Neuronal stem cell (in vitro differentiated cells): ENCODE data around the gene CCNQ.

Experiments used
- DNase-seq: peaks from one replicate; pipeline ENCODE4 v3.0.0-alpha.2; 2013; ENCODE audit warnings: low spot score
- H2AFZ ChIP-seq: one replicate; pipeline ENCODE4 v1.6.1; 2013; ENCODE audit warnings: mild to moderate bottlenecking, low read length, inconsistent platforms
- H2AK5ac ChIP-seq: 2 replicates; pipeline ENCODE4 v1.6.1; 2013; ENCODE audit warnings: low read depth, mild to moderate bottlenecking, inconsistent platforms, low read length, moderate library complexity, mixed read lengths
- H2BK120ac ChIP-seq: 2 replicates; pipeline ENCODE4 v1.6.1; 2013; ENCODE audit warnings: low read depth, mild to moderate bottlenecking, inconsistent platforms, low read length, moderate library complexity, mixed read lengths
- H2BK12ac ChIP-seq: one replicate; pipeline ENCODE4 v1.6.1; 2013; ENCODE audit warnings: low read length, inconsistent platforms
- H2BK15ac ChIP-seq: 2 replicates; pipeline ENCODE4 v1.6.1; 2013; ENCODE audit warnings: mild to moderate bottlenecking, low read length, inconsistent platforms, mixed read lengths
- H2BK5ac ChIP-seq: one replicate; pipeline ENCODE4 v1.6.1; 2013; ENCODE audit warnings: inconsistent platforms, mild to moderate bottlenecking, low read length, moderate library complexity
- H3K14ac ChIP-seq: one replicate; pipeline ENCODE4 v1.6.1; 2013; ENCODE audit warnings: low read length, inconsistent platforms
- H3K18ac ChIP-seq: 2 replicates; pipeline ENCODE4 v1.6.1; 2013; ENCODE audit warnings: low read length, inconsistent platforms
- H3K23ac ChIP-seq: 2 replicates; pipeline ENCODE4 v1.6.1; 2013; ENCODE audit warnings: low read depth, mild to moderate bottlenecking, mixed read lengths, low read length, inconsistent platforms; ENCODE audit not compliant: poor library complexity
- H3K27ac ChIP-seq: replicated peaks from 3 replicates; pipeline ENCODE4 v1.5.1; 2013; ENCODE audit warnings: low read length, inconsistent platforms
- H3K27me3 ChIP-seq, 3 experiments: 2 replicates each; pipeline ENCODE4 v1.6.1; 2013; ENCODE audit warnings: low read length in 3 of 3, mild to moderate bottlenecking in 2 of 3, inconsistent platforms in 1 of 3, low read depth in 1 of 3, mixed read lengths in 1 of 3, moderate library complexity in 1 of 3; ENCODE audit not compliant: control insufficient read depth in 3 of 3, insufficient read depth in 3 of 3
- H3K36me3 ChIP-seq, 2 donors: replicated peaks in 1 of 2; 2 replicates each; pipeline ENCODE4 v1.6.1; 2013; ENCODE audit warnings: low read length in 2 of 2; ENCODE audit not compliant: control insufficient read depth in 2 of 2, insufficient read depth in 2 of 2
- H3K4ac ChIP-seq: 2 replicates; pipeline ENCODE4 v1.6.1; 2013; ENCODE audit warnings: inconsistent platforms, mild to moderate bottlenecking, low read length, moderate library complexity
- H3K4me1 ChIP-seq, 2 donors: 1 replicate in 1 of 2; 2 replicates in 1 of 2; pipeline ENCODE4 v1.6.1; 2013; ENCODE audit warnings: low read length in 2 of 2, low read depth in 1 of 2; ENCODE audit not compliant: control insufficient read depth in 2 of 2, insufficient read depth in 1 of 2
- H3K4me2 ChIP-seq: one replicate; pipeline ENCODE4 v1.6.1; 2013; ENCODE audit warnings: mild to moderate bottlenecking, low read length, inconsistent platforms; ENCODE audit not compliant: insufficient read depth, poor library complexity, severe bottlenecking
- H3K4me3 ChIP-seq, 2 donors: 2 replicates each; pipeline ENCODE4 v1.5.1; 2013; ENCODE audit warnings: low read length in 2 of 2, mild to moderate bottlenecking in 2 of 2, inconsistent platforms in 1 of 2, moderate library complexity in 1 of 2
- H3K79me1 ChIP-seq: one replicate; pipeline ENCODE4 v1.6.1; 2013; ENCODE audit warnings: low read depth, mild to moderate bottlenecking, inconsistent platforms, low read length, moderate library complexity
- H3K9ac ChIP-seq: one replicate; pipeline ENCODE4 v1.6.1; 2013; ENCODE audit warnings: mild to moderate bottlenecking, low read depth, low read length, inconsistent platforms; ENCODE audit not compliant: poor library complexity
- H3K9me3 ChIP-seq, 2 donors: replicated peaks in 1 of 2; 2 replicates each; pipeline versions ENCODE3 to v1.6.1; 2013; ENCODE audit warnings: low read length in 2 of 2, mild to moderate bottlenecking in 2 of 2, inconsistent platforms in 1 of 2, low read depth in 1 of 2, mixed read lengths in 1 of 2, moderate library complexity in 1 of 2; ENCODE audit not compliant: control insufficient read depth in 2 of 2, insufficient read depth in 1 of 2
- H4K8ac ChIP-seq: one replicate; pipeline ENCODE4 v1.6.1; 2013; ENCODE audit warnings: low read depth, mild to moderate bottlenecking, inconsistent platforms, low read length, moderate library complexity
- H4K91ac ChIP-seq: one replicate; pipeline ENCODE4 v1.6.1; 2013; ENCODE audit warnings: low read length, low read depth, mild to moderate bottlenecking, inconsistent platforms; ENCODE audit not compliant: poor library complexity
- whole genome bisulfite sequencing, 2 donors: extraction: QIAGEN DNeasy Blood & Tissue Kit; methylation state at CpG; one replicate each; pipeline ENCODE4 v1.1.7; 2013; ENCODE audit warnings: missing lambda C conversion rate in 2 of 2, mixed read lengths in 1 of 2; ENCODE audit not compliant: insufficient read length in 2 of 2, insufficient replicate concordance in 1 of 2; ENCODE audit errors: extremely low coverage in 2 of 2; 5-methylcytosine and 5-hydroxymethylcytosine counted together

The CCNQ gene

DNA sequence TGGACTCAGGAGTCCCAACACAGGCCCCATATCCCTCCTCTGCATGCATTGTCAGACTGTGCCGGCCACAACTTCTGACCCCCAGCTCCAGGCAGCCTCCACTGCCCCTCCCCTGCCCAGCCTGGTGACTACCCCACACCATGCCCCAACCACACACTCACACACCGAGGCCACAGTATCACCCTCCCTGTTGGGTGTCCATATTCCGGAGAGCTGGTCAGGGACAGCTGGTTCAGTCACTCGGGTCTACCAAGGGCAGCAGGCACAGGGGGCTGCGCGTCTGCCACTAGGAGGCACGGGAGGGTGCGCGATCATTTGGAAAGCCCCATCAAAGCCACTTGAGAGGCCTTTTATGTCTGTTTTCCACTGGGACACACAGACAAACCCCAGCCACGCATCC lies 26.3 kb downstream of the CCNQ start:
- H3K79me1 ChIP-seq = no peaks in the 10 kb centered on the region
- no peaks in the 10 kb centered on the region for H3K36me3 ChIP-seq
- H2AK5ac ChIP-seq = no peak overlapping the region
- no peak for DNase-seq
- H4K8ac ChIP-seq = no peak overlapping the region
- H3K4me1 ChIP-seq = no peaks in the 10 kb centered on the region
- H3K18ac ChIP-seq = no peak overlapping the region
- no peak overlapping the region for H3K14ac ChIP-seq
- no peak overlapping the region for H3K23ac ChIP-seq
- no peak overlapping the region for H2BK5ac ChIP-seq
- no peak overlapping the region for H3K4me3 ChIP-seq
- no peak overlapping the region for H3K4me2 ChIP-seq
- no peak overlapping the region for H3K27ac ChIP-seq
- WGBS, 2 donors = no CpG with 5 or more reads among the region's 10 CpGs
- no peak overlapping the region for H4K91ac ChIP-seq
- no peak overlapping the region for H3K9ac ChIP-seq
- no peaks in the 10 kb centered on the region for H3K9me3 ChIP-seq
- H3K27me3 ChIP-seq = peaks cover 0 to 65% (median 0%) of the 10 kb centered on the region in 3 experiments
- H2BK12ac ChIP-seq = no peak overlapping the region
- no peak overlapping the region for H2BK15ac ChIP-seq
- no peak overlapping the region for H2BK120ac ChIP-seq
- no peak overlapping the region for H3K4ac ChIP-seq
- no peak overlapping the region for H2AFZ ChIP-seq

DNA sequence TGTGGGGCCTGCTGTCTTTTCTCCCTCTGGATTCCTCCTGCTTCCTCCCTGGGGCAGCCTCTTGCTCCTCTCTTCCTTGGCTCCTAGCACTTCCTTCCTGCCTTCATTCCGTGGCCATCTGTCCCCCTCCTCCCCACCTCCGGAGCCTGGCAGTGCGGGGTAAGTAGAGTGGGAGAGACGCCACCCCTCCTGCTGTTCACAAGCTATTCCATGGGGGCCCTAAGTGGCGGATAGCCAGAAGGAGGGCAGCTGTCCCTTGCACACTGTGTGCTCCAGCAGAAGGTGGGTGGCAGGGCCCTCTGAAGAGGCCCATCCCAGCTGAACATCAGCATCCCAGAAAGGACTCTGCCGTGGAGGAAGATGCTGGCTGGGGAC lies 27.4 kb downstream of the CCNQ start:
- Histone ChIP-seq H2BK12ac (no peak overlapping the region), H3K4ac (no peak overlapping the region), H4K91ac (no peak overlapping the region), H3K36me3 (no peaks in the 10 kb centered on the region), H3K4me1 (no peaks in the 10 kb centered on the region), H3K79me1 (no peaks in the 10 kb centered on the region), H2BK120ac (no peak overlapping the region), H3K4me3 (no peak overlapping the region), H3K27me3 (peaks cover 0 to 65% (median 0%) of the 10 kb centered on the region in 3 experiments), H2BK15ac (no peak overlapping the region), H3K23ac (no peak overlapping the region), H3K14ac (no peak overlapping the region), H3K9ac (no peak overlapping the region), H3K18ac (no peak overlapping the region), H3K27ac (no peak overlapping the region), H2AFZ (no peak overlapping the region), H4K8ac (no peak overlapping the region), H3K9me3 (no peaks in the 10 kb centered on the region), H3K4me2 (no peak overlapping the region), H2BK5ac (no peak overlapping the region), H2AK5ac (no peak overlapping the region)
- no peak for DNase-seq
- WGBS, 2 donors = no CpG with 5 or more reads among the region's 6 CpGs

DNA sequence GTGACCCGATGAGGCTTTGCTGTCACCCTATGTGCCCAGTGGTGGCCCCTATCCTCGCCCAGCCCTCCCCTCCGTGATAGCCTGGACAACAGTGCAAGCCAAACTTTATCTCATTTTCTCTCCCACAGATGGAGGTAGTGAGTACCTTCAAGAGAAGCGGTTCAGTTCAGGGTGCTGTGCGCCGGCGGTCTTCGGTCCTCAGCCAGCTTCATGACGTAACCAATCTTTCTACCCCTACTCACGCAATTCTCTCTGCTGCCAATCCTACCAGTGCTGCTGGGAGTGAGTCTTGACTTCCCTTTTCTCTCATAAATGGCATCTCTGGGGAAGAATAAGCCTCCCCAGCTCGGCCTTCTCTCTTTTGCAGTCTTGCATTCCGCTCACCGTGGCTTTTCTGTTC lies 29.5 kb downstream of the CCNQ start:
- Histone ChIP-seq H3K4me3 (no peak overlapping the region), H2BK120ac (no peak overlapping the region), H3K9me3 (no peaks in the 10 kb centered on the region), H3K4me2 (no peak overlapping the region), H3K9ac (no peak overlapping the region), H3K27me3 (peaks cover 0 to 68% (median 0%) of the 10 kb centered on the region in 3 experiments), H2BK12ac (no peak overlapping the region), H2AFZ (no peak overlapping the region), H3K4me1 (peaks cover 2% of the 10 kb centered on the region in 2 donors), H2BK5ac (no peak overlapping the region), H3K14ac (no peak overlapping the region), H3K18ac (no peak overlapping the region), H2AK5ac (no peak overlapping the region), H4K91ac (no peak overlapping the region), H2BK15ac (no peak overlapping the region), H3K23ac (no peak overlapping the region), H3K4ac (no peak overlapping the region), H3K36me3 (no peaks in the 10 kb centered on the region), H3K79me1 (no peaks in the 10 kb centered on the region), H4K8ac (no peak overlapping the region), H3K27ac (no peak overlapping the region)
- DNase-seq = no peak
- WGBS, 2 donors = no CpG with 5 or more reads among the region's 13 CpGs

DNA sequence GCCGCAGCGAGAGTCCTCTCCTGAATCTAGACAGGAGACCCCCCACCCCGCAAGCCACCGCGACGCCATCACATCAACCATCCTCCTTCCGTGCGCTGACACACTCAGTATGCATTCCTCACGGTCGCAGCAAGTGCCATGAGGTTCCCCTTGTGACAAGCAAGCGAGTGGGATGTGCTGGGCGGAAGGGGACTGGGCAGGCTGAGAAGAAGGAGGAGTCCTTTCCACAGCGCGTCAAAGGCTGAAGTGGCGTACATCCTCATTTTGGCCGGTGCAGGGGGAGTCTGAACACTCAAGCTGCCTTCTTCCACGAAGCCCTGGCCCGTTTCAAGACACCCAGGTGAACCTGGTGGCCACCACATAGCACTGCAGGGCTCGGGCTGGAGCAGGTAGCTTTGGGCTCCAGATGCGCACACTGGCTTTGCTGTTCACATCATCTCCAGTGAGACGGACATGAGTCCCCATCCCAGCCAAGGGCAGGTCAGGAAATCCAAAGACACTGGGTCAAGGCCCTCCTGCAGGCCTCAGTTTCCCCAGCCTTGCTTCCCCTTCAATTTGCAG lies 30.4 kb downstream of the CCNQ start:
- Histone ChIP-seq H3K14ac (no peak overlapping the region), H3K4ac (no peak overlapping the region), H3K4me1 (peaks cover 2% of the 10 kb centered on the region in 2 donors), H3K27me3 (peaks cover 0 to 69% (median 0%) of the 10 kb centered on the region in 3 experiments), H2BK120ac (no peak overlapping the region), H4K8ac (no peak overlapping the region), H3K18ac (no peak overlapping the region), H3K27ac (no peak overlapping the region), H2BK5ac (no peak overlapping the region), H3K9me3 (no peaks in the 10 kb centered on the region), H3K36me3 (no peaks in the 10 kb centered on the region), H2BK12ac (no peak overlapping the region), H3K23ac (no peak overlapping the region), H2AFZ (no peak overlapping the region), H3K4me2 (no peak overlapping the region), H3K4me3 (no peak overlapping the region), H3K79me1 (no peaks in the 10 kb centered on the region), H3K9ac (no peak overlapping the region), H4K91ac (no peak overlapping the region), H2AK5ac (no peak overlapping the region), H2BK15ac (no peak overlapping the region)
- no CpG with 5 or more reads among the region's 21 CpGs for WGBS, 2 donors
- no peak for DNase-seq
